ENCODE data around the gene CNTNAP2. TPM values are rescaled to one million over a fixed set of nuclear protein-coding genes. Genes with fewer than 3 reads are reported as not detected.

Gene CNTNAP2
- total RNA-seq, 1 experiment from 2014 or later, result 64.5 TPM

GRCh38 chr7:148437043-148437442 is 2320.4 kb downstream of the CNTNAP2 start:
- no peak overlapping the region for H2BK20ac ChIP-seq (ENCODE audit: low read depth, low read length, poor library complexity, severe bottlenecking)
- H3K27ac Mint-ChIP-seq, result no peak overlapping the region
- H3K9me3 ChIP-seq (ENCODE audit: control insufficient read depth, low read depth, low read length), result no peaks in the 10 kb centered on the region
- H4K91ac ChIP-seq (ENCODE audit: insufficient read length, low read depth, low read length), result no peak overlapping the region
- H2BK120ac ChIP-seq (ENCODE audit: low read depth, low read length, poor library complexity, severe bottlenecking), result no peak overlapping the region
- no peaks in the 10 kb centered on the region for H3K23me2 ChIP-seq (ENCODE audit: insufficient read length, low read depth, low read length, poor library complexity, severe bottlenecking)
- DNase-seq, result no peak
- no peak overlapping the region for H3K4ac ChIP-seq (ENCODE audit: low read depth, low read length)
- H3K18ac ChIP-seq (ENCODE audit: insufficient read length, low read depth, low read length), result no peak overlapping the region
- WGBS (ENCODE audit: extremely low coverage, insufficient read length, low lambda C conversion rate), result no CpG with 5 or more reads among the region's 4 CpGs
- TF ChIP-seq CTCF (conservative IDR thresholded peaks at IDR 0.05), result no peak
- H2AK5ac ChIP-seq (ENCODE audit: insufficient read length, low read length), result no peak overlapping the region
- H4K20me1 ChIP-seq (ENCODE audit: control insufficient read depth, insufficient read depth, insufficient read length), result no peaks in the 10 kb centered on the region
- no peak overlapping the region for H3K23ac ChIP-seq (ENCODE audit: insufficient read length, low read depth, low read length)
- H3K56ac ChIP-seq (ENCODE audit: insufficient read length, low read depth, low read length), result no peak overlapping the region
- H3K79me2 ChIP-seq (ENCODE audit: insufficient read depth, low read length), result no peaks in the 10 kb centered on the region
- H4K5ac ChIP-seq (ENCODE audit: insufficient read length, low read depth, low read length), result no peak overlapping the region
- no peak overlapping the region for H3K4me3 Mint-ChIP-seq
- H3T11ph ChIP-seq (ENCODE audit: low read length), result no peak overlapping the region
- no peak overlapping the region for H2AFZ ChIP-seq (ENCODE audit: low read length)
- H3K4me2 ChIP-seq (ENCODE audit: insufficient read depth, insufficient read length, low read length), result no peak overlapping the region
- H3K9ac ChIP-seq (ENCODE audit: extremely low read depth, insufficient read length, low read length), result no peak overlapping the region
- H3K27ac ChIP-seq (ENCODE audit: insufficient read length, low read depth, low read length), result no peak overlapping the region
- no peak overlapping the region for H2BK12ac ChIP-seq (ENCODE audit: insufficient read length, low read depth, low read length)
- no peaks in the 10 kb centered on the region; a peak in 1 of 5 replicates for H3K9me3 Mint-ChIP-seq
- H3K4me1 Mint-ChIP-seq, result peaks cover 13 to 14% of the 10 kb centered on the region in 2 experiments
- H2BK15ac ChIP-seq (ENCODE audit: low read depth, low read length), result no peak overlapping the region
- H3K4me1 ChIP-seq (ENCODE audit: insufficient read depth, low read length), result no peaks in the 10 kb centered on the region
- H3K27me3 Mint-ChIP-seq (ENCODE audit: low read depth), result peaks cover 13% of the 10 kb centered on the region
- H3K79me1 ChIP-seq (ENCODE audit: insufficient read depth, low read depth, low read length, poor library complexity, severe bottlenecking), result no peaks in the 10 kb centered on the region
- H3K14ac ChIP-seq (ENCODE audit: insufficient read depth, low read length), result no peak overlapping the region
- H3K27me3 ChIP-seq (ENCODE audit: insufficient read depth, low read length), result no peaks in the 10 kb centered on the region
- H3K36me3 Mint-ChIP-seq (ENCODE audit: insufficient read depth in 1 of 3, low read depth in 3 of 3), result no peaks in the 10 kb centered on the region; a peak in 1 of 7 replicates
- no peak overlapping the region for H2BK5ac ChIP-seq (ENCODE audit: insufficient read length, low read length)
- no peak overlapping the region for H4K8ac ChIP-seq (replicated peaks; ENCODE audit: insufficient read length, low read depth, low read length)
